ENCODE measurements around the gene LRRC56.

DNA sequence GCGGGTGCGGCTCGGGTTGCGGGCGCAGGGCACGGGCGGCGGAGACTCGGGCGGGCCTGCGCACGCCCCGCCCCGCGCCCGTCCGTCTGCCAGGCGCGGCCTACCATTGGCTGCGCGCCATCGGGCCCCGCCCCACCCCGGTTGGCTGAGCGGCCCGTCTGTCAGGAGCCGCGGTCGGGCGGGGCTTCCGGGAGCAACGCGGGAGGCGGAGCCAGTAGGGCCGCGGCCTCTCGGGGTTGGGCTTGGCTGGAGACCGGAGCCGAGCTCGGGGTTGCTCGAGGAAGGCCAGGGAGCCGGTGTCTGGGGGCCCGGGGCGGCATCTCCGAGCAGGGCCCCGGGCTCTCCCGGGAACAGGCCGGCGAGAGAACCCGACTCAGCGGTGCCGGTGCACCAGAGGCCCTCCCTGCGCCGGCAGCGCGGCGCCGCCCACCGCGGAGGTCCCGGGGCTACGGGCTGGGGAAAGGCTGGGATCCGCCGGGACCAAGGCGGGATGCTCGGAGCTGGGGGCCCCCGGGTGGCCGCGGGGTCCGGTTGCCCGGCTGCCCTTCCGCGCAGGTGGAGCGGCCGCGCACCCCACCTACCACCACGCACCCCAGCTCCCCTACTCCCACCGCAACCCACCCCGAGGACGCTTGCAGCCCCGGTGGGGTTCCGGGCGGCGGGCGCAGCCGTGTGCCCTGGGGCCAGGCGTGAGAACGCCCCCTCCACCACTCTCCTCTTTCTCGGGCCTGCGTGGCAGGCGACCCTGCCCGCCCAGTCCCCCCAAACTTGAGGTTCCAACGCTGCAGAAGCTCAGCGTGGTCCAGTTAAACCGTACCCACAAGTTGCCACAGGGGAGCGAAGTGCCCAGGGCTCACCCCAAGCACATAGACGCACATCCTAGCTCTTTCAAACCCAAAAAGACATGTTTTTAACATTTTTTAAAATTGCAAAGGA lies 1.5 kb upstream of the LRRC56 start, which contains the start of gene HRAS:
- TF ChIP-seq, protein P1, sequence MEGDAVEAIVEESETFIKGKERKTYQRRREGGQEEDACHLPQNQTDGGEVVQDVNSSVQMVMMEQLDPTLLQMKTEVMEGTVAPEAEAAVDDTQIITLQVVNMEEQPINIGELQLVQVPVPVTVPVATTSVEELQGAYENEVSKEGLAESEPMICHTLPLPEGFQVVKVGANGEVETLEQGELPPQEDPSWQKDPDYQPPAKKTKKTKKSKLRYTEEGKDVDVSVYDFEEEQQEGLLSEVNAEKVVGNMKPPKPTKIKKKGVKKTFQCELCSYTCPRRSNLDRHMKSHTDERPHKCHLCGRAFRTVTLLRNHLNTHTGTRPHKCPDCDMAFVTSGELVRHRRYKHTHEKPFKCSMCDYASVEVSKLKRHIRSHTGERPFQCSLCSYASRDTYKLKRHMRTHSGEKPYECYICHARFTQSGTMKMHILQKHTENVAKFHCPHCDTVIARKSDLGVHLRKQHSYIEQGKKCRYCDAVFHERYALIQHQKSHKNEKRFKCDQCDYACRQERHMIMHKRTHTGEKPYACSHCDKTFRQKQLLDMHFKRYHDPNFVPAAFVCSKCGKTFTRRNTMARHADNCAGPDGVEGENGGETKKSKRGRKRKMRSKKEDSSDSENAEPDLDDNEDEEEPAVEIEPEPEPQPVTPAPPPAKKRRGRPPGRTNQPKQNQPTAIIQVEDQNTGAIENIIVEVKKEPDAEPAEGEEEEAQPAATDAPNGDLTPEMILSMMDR (IDR thresholded peaks at IDR 0.05; ENCODE audit: insufficient read depth, low read depth, low read length), result no peak
- TF ChIP-seq EZH2 (IDR thresholded peaks at IDR 0.05; ENCODE audit: insufficient read depth, low read length), result no peak

Data from astrocyte (in vitro differentiated cells and primary cell).